Spleen (tissue), 11 donors: ENCODE measurements around the gene CACNA2D3. TPM values are rescaled to one million over a fixed set of nuclear protein-coding genes. Genes with fewer than 3 reads are reported as not detected.

Source experiments
- DNase-seq: peaks from one replicate; pipeline ENCODE4 v3.0.0-alpha.2; 2020
- H3K27ac ChIP-seq, 8 donors: fragments of 200-600 bp; sonication (generic) in 7 of 8; 1 replicate in 4 of 8; 2 replicates in 4 of 8; pipeline versions ENCODE4 v1.5.0 to v1.8.0; 2016 to 2021; ENCODE audit warnings: inconsistent platforms in 4 of 8, mild to moderate bottlenecking in 4 of 8, moderate library complexity in 1 of 8
- H3K27me3 ChIP-seq, 7 donors: fragments of 200-600 bp; sonication (generic) in 6 of 7; replicated peaks in 1 of 7; 1 replicate in 4 of 7; 2 replicates in 3 of 7; pipeline versions ENCODE4 v1.5.0 to v1.8.0; 2016 to 2021; ENCODE audit warnings: inconsistent platforms in 3 of 7, mild to moderate bottlenecking in 1 of 7
- H3K36me3 ChIP-seq, 6 donors: fragments of 200-600 bp; sonication (generic) in 5 of 6; 1 replicate in 4 of 6; 2 replicates in 2 of 6; pipeline versions ENCODE4 v1.5.0 to v1.8.0; 2016 to 2021; ENCODE audit warnings: inconsistent platforms in 2 of 6
- H3K4me1 ChIP-seq, 6 donors: fragments of 200-600 bp; sonication (generic) in 5 of 6; 1 replicate in 3 of 6; 2 replicates in 3 of 6; pipeline versions ENCODE4 v1.5.0 to v1.8.0; 2016 to 2021; ENCODE audit warnings: inconsistent platforms in 3 of 6
- H3K4me3 ChIP-seq, 8 donors: fragments of 200-600 bp; sonication (generic) in 7 of 8; 1 replicate in 4 of 8; 2 replicates in 4 of 8; pipeline versions ENCODE4 v1.5.0 to v1.8.0; 2016 to 2021; ENCODE audit warnings: inconsistent platforms in 4 of 8, mild to moderate bottlenecking in 4 of 8, moderate library complexity in 2 of 8
- H3K9me3 ChIP-seq, 8 donors: fragments of 200-600 bp; sonication (generic) in 7 of 8; 1 replicate in 4 of 8; 2 replicates in 4 of 8; pipeline versions ENCODE4 v1.5.0 to v1.8.0; 2016 to 2021; ENCODE audit warnings: inconsistent platforms in 4 of 8
- CTCF ChIP-seq, 11 experiments: fragments of 200-600 bp in 7 of 11; fragments of 450-650 bp in 4 of 11; sonication (generic) in 4 of 11; IDR thresholded peaks in 8 of 11; conservative IDR thresholded peaks in 3 of 11; 1 replicate in 7 of 11; 2 replicates in 4 of 11; pipeline versions ENCODE4 v1.4.0 to v1.8.0; 2016 to 2021; ENCODE audit warnings: antibody characterized with exemption in 11 of 11, inconsistent platforms in 4 of 11, mild to moderate bottlenecking in 1 of 11
- POLR2A ChIP-seq, 3 donors: fragments of 450-650 bp; IDR thresholded peaks; one replicate each; pipeline ENCODE4 v1.5.1; 2017; ENCODE audit warnings: antibody characterized with exemption in 3 of 3, mild to moderate bottlenecking in 1 of 3
- POLR2AphosphoS5 ChIP-seq, 3 donors: sonication (generic); formaldehyde crosslinking; IDR thresholded peaks; one replicate each; pipeline ENCODE4 v1.5.1; 2017; ENCODE audit warnings: antibody characterized with exemption in 3 of 3
- WGBS, 5 donors: extraction: QIAGEN DNeasy Blood & Tissue Kit in 3 of 5; methylation state at CpG; one replicate each; pipeline versions ENCODE4 v1.1.5 to v1.1.7; 2013 to 2018; 5-methylcytosine and 5-hydroxymethylcytosine counted together
- intact Hi-C: fragments of 100-400 bp; cut with DNase I; formaldehyde crosslinking; loops from one replicate; pipeline ENCODE4 v1.15.0; 2023; ENCODE audit warnings: low total_unique reads
- polyA plus RNA-seq, 3 donors: library from polyadenylated mRNA; stranded (reverse); fragments of 200-250 nt; gene quantifications; one replicate each; pipeline ENCODE4 v1.2.1, GENCODE V29; 2013
- total RNA-seq, 7 donors: library from RNA; depleted of rRNA in 3 of 7; stranded (reverse); fragments of >200 nt in 3 of 7; fragmentation: NEBNext Ultra II Directional in 4 of 7; extraction: Animal tissue kit (Norgen Biotek cat#: 25700) in 4 of 7; gene quantifications; one replicate each; pipeline versions ENCODE4 v1.1.0 to v1.2.1, GENCODE V29; 2016 to 2021
- donor health status: healthy with polysubstance abuse.
- donor health status: DM: no; HTN: no; CAD: no; lungs with moderate emphysema.
- donor health status: DM: no; HTN: no; CAD: no.
- donor health status: Bipolar disorder and iron deficiency.
- donor health status: healthy.
- donor health status: DM: no; HTN: no; CAD: no.
- donor health status: DM: yes; HTN: yes; CAD: no.

CACNA2D3 gene
- total and polyA plus RNA-seq, 10 donors, result 0.83 to 4.9 (median 2.9) TPM

GRCh38 chr3:54303517-54304375 is 181.4 kb downstream of the CACNA2D3 start:
- intact Hi-C loops, result no loop called here
- H3K27ac ChIP-seq, result no peak overlapping the region
- 71 to 80% (median 76%) methylated on average over 7 of the region's 7 CpGs for WGBS, 5 donors
- no peaks in the 10 kb centered on the region for H3K36me3 ChIP-seq
- H3K4me3 ChIP-seq, result no peak overlapping the region
- no peaks in the 10 kb centered on the region for H3K27me3 ChIP-seq
- no peaks in the 10 kb centered on the region for H3K9me3 ChIP-seq
- TF ChIP-seq CTCF (IDR thresholded peaks at IDR 0.05 in 8 of 11, conservative IDR thresholded peaks at IDR 0.05 in 3 of 11) (no peak), POLR2A (IDR thresholded peaks at IDR 0.05) (no peak), POLR2AphosphoS5 (IDR thresholded peaks at IDR 0.05) (no peak)
- DNase-seq, result no peak
- no peaks in the 10 kb centered on the region for H3K4me1 ChIP-seq

- TF ChIP-seq CTCF (IDR thresholded peaks at IDR 0.05 in 8 of 11, conservative IDR thresholded peaks at IDR 0.05 in 3 of 11), result no peak
- no peak for TF ChIP-seq POLR2AphosphoS5 (IDR thresholded peaks at IDR 0.05)
- no peak for TF ChIP-seq POLR2A (IDR thresholded peaks at IDR 0.05)
- H3K27ac ChIP-seq, result no peak overlapping the region
- intact Hi-C loops, result no loop called here
These were observed 182.5 kb downstream of the CACNA2D3 start for GRCh38 chr3:54304877-54305276.

GRCh38 chr3:54305409-54306099 is 183.2 kb downstream of the CACNA2D3 start:
- TF ChIP-seq POLR2AphosphoS5 (IDR thresholded peaks at IDR 0.05) (no peak), CTCF (IDR thresholded peaks at IDR 0.05 in 8 of 11, conservative IDR thresholded peaks at IDR 0.05 in 3 of 11) (no peak), POLR2A (IDR thresholded peaks at IDR 0.05) (no peak)
- Histone ChIP-seq H3K4me1 (no peaks in the 10 kb centered on the region), H3K36me3 (no peaks in the 10 kb centered on the region), H3K9me3 (no peaks in the 10 kb centered on the region), H3K27ac (no peak overlapping the region), H3K27me3 (no peaks in the 10 kb centered on the region), H3K4me3 (no peak overlapping the region)
- intact Hi-C loops, result no loop called here
- DNase-seq, result no peak
- WGBS, 5 donors, result 43 to 89% (median 74%) methylated on average over 3 of the region's 3 CpGs

More at GRCh38 chr3:54304877-54305276, 182.5 kb downstream of the CACNA2D3 start:
- Histone ChIP-seq H3K27me3 (no peaks in the 10 kb centered on the region), H3K9me3 (no peaks in the 10 kb centered on the region), H3K4me3 (no peak overlapping the region), H3K36me3 (no peaks in the 10 kb centered on the region), H3K4me1 (no peaks in the 10 kb centered on the region)
- DNase-seq, result no peak
- 64 to 83% (median 77%) methylated on average over 3 of the region's 3 CpGs for WGBS, 5 donors

GRCh38 chr3:54307566-54308180 is 185.3 kb downstream of the CACNA2D3 start:
- H3K27me3 ChIP-seq, result no peaks in the 10 kb centered on the region
- no peak overlapping the region for H3K27ac ChIP-seq
- H3K4me1 ChIP-seq, result no peaks in the 10 kb centered on the region
- TF ChIP-seq POLR2A (IDR thresholded peaks at IDR 0.05) (no peak), CTCF (IDR thresholded peaks at IDR 0.05 in 8 of 11, conservative IDR thresholded peaks at IDR 0.05 in 3 of 11) (no peak), POLR2AphosphoS5 (IDR thresholded peaks at IDR 0.05) (no peak)
- intact Hi-C loops, result no loop called here
- DNase-seq, result no peak
- no peak overlapping the region for H3K4me3 ChIP-seq
- H3K36me3 ChIP-seq, result no peaks in the 10 kb centered on the region
- no peaks in the 10 kb centered on the region for H3K9me3 ChIP-seq
- WGBS, 5 donors, result 64 to 74% (median 73%) methylated on average over 4 of the region's 4 CpGs
